GM23248 (cell line): ENCODE results near the gene RAB3GAP1.

ENCODE experiments used
- EZH2 ChIP-seq: fragments of 200-600 bp; sonication (generic); IDR thresholded peaks from 2 replicates; pipeline ENCODE4 v1.6.1; 2018; ENCODE audit warnings: antibody characterized with exemption, mild to moderate bottlenecking; ENCODE audit not compliant: insufficient read depth, poor library complexity, severe bottlenecking
- EZH2phosphoT487 ChIP-seq: fragments of 200-600 bp; sonication (generic); IDR thresholded peaks from 2 replicates; pipeline ENCODE4 v1.6.1; 2018; ENCODE audit warnings: antibody characterized with exemption, moderate library complexity, mild to moderate bottlenecking, low read depth; ENCODE audit not compliant: insufficient read depth

DNA sequence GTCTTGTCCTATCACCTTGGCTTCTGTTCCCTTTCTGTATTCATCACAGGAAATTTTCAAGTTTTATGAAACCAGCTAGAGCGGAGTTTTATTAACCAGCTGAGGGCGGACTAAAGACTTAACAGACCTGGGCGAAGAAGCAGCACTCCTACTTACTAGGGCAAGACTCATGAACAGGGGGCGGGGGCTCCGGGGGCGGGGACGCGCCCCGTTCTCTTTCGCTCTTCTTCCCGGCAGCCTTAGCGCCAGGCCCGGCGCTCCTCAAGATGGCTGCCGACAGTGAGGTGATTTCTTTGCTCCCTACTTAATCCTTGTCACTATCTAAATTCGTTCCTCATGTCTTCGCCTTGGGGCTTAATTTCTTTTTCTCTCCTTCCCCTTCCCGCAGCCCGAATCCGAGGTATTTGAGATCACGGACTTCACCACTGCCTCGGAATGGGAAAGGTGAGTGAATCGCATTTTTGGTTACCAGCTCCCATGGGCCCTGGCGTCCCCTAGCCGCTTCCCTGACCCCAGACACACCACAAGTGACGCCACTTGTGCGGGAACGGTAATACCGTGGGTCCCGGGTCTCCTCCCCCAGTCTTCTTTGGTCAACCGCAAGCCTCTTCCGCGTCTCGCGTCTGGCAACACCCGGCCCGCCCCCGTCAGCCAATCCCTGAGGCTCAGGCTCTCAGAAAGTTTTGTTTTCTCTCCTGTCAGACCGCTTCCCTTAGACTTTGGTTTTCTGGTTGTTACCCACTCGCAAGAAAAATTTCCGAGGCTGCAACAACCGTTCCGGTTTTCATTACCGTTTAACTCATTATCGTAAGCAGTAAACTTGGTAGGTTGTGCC lies at the start of gene RAB3GAP1:
- TF ChIP-seq EZH2 (no peak), EZH2phosphoT487 (no peak)
